ENCODE measurements around the gene DGCR8.

GRCh38 chr22:20057596-20058268 is 22.3 kb upstream of the DGCR8 start:
- no peak for TF ChIP-seq CTCF (IDR thresholded peaks at IDR 0.05)
- no peak for TF ChIP-seq POLR2A (IDR thresholded peaks at IDR 0.05)
- TF ChIP-seq POLR2AphosphoS5 (IDR thresholded peaks at IDR 0.05) = no peak
